HG02973 (cell line): ENCODE data around the gene CDH13.

Experiments used
- ATAC-seq: cut with Tn5 transposase; IDR thresholded peaks from one replicate; pipeline ENCODE4 v1.9.1; 2021; ENCODE audit warnings: moderate library complexity; ENCODE audit not compliant: unreplicated experiment

CDH13 gene

DNA sequence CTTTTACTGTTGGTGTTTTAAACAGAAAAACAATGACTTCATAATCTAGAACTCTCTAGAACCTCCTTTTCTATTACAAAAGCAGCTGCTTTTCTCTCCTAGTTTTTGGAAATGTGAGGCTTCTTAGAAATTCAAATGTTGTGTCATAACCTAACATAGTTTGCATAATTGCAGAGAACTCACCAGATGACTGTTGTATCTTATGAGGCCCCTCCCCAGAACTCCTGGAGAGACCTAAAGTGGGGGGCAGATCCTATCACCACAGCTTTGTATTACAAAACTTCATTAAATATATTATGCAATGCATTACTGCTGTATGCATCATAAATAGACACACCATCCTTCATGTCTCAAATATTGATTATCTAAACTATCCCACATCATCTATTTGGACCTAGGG lies 642.3 kb downstream of the CDH13 start:
- no peak for ATAC-seq

- ATAC-seq = no peak
Observed at GRCh38 chr16:83269541-83269940, 642.8 kb downstream of the CDH13 start.

DNA sequence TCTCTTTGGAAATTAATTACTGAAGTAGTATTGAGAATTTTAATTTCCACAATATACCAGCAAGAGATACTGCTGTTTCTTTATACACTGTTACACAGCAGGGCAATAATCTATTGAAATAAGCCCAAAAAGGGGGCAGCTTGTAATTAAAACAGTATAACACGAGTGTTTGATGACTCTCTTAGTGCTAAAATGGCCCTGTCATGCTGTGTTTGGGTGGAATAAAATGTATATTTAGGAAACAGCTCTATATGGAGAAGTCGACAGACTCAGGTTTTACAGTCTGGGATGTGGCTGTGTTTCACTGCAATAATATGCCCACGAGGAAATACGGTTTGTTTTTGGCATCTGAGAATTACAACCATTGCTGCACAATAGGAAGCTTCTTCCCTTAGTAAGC lies 643.3 kb downstream of the CDH13 start:
- no peak for ATAC-seq

GRCh38 chr16:83270640-83271039 lies 643.9 kb downstream of the CDH13 start:
- ATAC-seq = no peak

GRCh38 chr16:83271123-83271522 lies 644.4 kb downstream of the CDH13 start:
- ATAC-seq = no peak

DNA sequence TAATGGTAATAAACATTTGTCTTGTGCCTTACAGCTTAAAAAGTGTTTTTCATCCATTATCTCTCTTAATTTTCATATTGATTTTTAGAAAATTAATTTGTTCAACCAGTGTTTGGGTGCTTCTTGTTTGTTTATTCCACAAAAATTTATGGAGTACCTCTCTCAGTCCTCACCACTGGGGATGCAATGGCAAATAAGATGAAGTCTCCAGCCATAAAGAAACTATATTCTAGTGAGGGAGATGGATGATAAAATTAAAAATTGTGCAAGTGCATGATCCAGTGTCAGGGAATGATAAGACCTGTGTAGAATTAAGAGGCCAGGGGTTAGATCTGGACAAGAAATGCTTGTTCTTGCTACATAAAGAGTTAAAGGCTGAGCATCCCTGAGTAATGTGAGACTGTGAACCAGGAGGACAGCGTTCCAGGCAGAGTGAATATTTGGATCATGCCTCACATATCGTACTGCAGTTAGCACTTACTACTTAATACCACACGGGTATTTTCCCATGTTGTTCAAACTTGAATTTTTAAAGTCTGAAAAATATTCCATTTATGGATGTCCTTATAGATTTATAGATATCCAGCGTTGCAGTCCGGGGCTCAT lies 645.3 kb downstream of the CDH13 start:
- no peak for ATAC-seq

DNA sequence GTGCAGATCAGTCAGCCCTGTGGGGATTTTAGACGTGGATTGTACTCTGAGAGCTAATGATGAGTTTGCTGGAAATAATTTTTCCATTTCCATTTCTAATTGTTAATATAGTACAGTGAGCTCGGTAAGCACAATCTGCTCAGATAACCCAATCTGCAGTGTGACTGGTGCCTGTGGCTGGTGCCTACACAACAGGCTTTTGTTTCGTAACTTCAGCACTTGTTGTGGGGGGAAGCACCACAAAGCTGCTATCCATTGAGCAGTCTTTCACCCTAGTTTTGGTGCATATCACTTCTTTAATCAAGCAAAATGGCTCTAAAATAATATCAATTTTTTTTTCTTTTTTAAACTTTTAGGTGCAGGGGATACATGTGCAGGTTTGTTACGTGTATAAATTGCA lies 646.1 kb downstream of the CDH13 start:
- ATAC-seq = no peak

GRCh38 chr16:83273504-83274173 lies 646.9 kb downstream of the CDH13 start:
- ATAC-seq = no peak

DNA sequence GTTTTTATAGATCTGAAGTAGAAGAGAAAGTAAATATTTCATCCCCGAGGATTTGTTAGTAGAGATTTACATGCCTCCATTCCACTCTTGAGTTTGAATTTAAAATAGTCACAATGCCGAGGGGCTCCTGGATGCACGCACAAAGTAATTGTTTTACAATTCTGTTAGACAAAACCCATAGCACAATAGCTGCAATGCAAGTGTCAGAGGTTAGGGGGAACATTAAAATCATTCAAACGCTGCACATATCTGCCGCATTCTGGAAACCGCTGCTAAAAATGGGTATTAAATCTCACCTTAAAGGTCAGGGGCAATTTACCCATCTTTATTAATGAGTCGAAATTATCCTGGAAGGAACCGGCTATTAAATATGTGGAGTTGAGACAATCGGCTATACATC lies 652.5 kb downstream of the CDH13 start:
- no peak for ATAC-seq

DNA sequence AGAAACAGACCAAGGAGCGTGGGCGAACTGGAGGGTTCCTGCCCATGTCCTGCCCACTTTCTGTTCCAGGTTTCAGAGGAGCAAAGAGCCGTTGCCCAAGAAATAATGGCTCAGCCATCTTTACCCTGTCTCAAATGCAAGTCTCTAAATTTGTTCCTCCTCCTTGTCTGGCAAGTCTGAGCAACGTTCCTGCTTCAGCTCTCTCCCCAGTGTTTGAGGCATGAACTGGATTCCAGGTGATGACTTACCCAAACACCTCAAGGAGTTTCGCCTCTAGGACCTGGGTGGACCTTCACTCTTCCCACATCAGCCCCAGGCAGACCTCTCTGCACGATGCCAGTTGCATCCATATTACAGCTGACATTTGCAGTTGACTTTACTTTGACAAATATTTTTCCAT lies 659.2 kb downstream of the CDH13 start:
- no peak for ATAC-seq

DNA sequence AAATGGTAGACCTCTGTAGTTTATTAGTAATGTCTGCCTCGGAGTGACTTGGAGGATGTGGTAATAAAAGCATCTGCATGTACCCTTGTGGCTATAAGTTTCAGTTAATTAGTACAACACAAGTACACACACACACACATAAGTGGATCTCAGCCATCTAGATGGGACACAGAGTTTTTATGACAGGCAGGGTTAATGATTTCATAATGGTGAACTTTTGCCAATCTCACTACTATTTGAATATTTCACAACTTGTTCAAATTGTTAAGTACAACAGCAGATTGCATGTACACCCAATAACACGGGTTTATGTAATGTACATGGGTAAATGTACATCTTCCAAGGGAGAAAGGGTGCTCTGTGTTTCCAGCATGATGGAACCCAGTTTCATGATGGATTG lies 669.7 kb downstream of the CDH13 start:
- ATAC-seq = no peak

DNA sequence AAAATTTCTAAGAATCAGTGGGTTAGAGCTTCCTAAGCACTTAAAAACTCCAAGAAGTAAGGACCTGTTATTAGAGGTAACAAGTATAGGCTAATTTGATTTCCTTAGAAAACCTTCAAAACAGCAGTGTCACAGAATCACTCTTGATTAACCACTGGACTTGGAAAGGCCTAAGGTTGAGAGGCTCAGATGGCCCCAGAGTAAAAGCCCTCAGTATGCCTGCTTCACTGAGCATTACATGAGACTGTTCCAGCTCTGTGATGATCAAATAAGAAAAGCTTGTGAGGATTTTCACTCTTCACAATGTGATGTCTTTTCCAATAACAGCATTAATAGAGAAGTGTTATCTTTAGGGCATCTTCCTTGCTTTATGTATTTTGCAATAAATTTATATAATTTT lies 671.8 kb downstream of the CDH13 start:
- no peak for ATAC-seq

DNA sequence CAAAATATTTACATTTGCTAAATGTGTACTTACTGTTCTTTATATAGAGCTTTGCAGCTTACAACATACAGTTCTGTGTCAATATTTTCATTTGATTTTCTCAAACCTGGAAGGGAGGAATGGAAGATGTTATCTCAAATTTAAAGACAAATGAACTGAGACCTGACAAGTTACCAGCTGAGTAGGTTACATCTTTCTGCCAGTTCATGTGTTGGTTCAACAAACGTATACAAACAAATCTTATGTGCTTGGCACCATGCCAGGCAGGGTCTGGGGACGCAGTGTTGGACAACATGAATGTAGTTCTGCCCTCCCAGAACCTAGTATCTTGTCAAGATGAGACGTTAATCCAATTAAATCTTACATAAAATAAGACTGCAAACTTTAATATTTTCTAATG lies 673.6 kb downstream of the CDH13 start:
- ATAC-seq = no peak

DNA sequence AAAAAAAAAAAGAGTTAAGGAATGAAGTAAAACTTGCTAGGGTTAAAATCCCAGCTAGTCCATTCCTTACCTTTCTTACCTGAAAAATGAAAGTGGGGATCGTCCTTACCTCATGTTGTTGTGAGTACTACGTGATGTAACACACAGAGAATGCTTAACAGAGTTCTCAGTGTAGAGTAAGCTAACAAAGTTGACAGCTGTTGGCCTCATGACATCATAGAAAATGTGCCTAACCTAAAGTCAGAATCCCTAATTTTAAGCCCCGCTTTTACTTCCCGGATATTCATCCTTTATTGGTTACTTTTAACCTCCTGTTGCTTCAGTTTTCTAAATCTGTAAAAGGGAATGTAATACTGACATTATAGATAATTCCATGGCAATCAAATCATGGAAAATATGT lies 675.2 kb downstream of the CDH13 start:
- no peak for ATAC-seq

DNA sequence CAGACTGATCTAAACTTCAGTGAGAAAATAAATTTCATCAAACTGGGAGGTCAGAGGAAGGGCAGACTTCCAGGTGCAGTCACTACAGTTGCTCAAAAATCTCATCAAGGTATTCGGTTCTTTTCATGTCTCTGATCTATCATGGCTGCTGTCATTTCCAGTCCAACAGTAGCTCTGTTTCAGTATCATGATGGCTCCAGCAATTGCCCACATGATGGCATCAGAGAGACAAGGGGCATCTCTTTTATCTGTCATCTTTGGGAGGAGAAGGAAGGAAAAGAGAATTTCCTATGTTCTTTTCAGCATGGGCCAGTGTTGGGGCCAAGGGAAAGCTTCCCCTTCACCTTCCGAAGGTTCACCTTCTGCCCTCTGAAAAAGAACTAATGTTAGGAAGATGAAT lies 676.1 kb downstream of the CDH13 start:
- ATAC-seq = no peak

- no peak for ATAC-seq
Observed at GRCh38 chr16:83305092-83305491, 678.3 kb downstream of the CDH13 start.

GRCh38 chr16:83306961-83307593 lies 680.3 kb downstream of the CDH13 start:
- ATAC-seq = no peak

DNA sequence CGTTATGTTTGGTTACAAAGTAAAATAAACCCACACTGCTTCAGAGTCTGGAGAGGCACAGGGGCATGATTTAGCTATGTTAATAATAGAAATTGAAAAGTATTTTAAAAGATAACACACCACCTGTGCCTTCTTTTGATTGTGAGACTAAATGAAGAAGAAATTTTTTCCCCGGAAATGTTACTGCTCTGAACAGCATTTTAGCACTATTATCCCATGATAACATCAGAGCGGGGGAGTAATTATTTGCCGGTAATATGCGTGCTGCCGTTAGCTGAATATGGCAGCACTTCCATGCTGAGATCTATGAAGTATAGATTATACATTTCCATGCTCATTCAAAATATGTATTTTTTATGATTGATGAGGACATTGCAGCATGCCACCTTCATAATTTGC lies 680.8 kb downstream of the CDH13 start:
- no peak for ATAC-seq

DNA sequence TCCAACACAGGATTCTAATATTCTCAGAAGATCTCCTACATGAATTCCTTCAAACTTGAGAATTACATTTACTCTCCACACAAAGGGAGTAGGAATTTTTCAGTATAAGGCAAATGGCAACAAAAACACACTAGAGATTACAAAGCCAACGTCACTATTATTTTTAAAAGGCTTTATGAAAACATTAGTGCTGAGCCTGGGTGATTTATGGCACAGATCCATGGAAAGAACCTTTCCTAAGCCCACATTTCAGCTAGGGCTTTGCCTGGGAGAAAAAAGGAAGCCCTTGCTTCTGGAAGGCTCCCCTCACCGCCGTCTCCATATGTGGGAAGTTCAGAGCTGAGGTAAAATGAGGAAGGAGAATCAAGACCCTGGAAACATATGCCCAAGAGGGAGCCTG lies 681.6 kb downstream of the CDH13 start:
- no peak for ATAC-seq

GRCh38 chr16:83310816-83311215 lies 684.0 kb downstream of the CDH13 start:
- no peak for ATAC-seq

GRCh38 chr16:83312015-83312717 lies 685.4 kb downstream of the CDH13 start:
- no peak for ATAC-seq

- ATAC-seq = no peak
Observed at GRCh38 chr16:83312718-83313245, 686.0 kb downstream of the CDH13 start.
